Naive thymus-derived CD4-positive, alpha-beta T cell (primary cell): ENCODE results near the gene HOXD1. TPM values are rescaled to one million over a fixed set of nuclear protein-coding genes. Genes with fewer than 3 reads are reported as not detected.

ENCODE experiments used
- ATAC-seq: fragments of 150-1000 bp; cut with Tn5 transposase; 2 replicates; pipeline ENCODE4 v1.10.0; 2021; ENCODE audit warnings: mild to moderate bottlenecking, moderate library complexity
- CTCF ChIA-PET: fragments of 350-600 bp; sonication (Branson Sonifier 250); formaldehyde crosslinking; loops from one replicate; lab custom pipeline; 2021; ENCODE audit warnings: antibody characterized with exemption; lab: Charles Lee
- POLR2A ChIA-PET: fragments of 350-600 bp; sonication (Branson Sonifier 250); formaldehyde crosslinking; loops from one replicate; lab custom pipeline; 2021; ENCODE audit warnings: antibody characterized with exemption, inconsistent platforms; lab: Charles Lee
- DNase-seq, 9 donors: peaks; one replicate each; pipeline versions ENCODE4 v3.0.0 to v3.0.0-alpha.2; 2020 to 2022; ENCODE audit warnings: mixed read lengths in 1 of 9
- H3K27ac ChIP-seq: one replicate; pipeline ENCODE4 v1.7.0; 2013; ENCODE audit warnings: mild to moderate bottlenecking, low read depth, low read length, moderate library complexity
- H3K27me3 ChIP-seq, 2 donors: one replicate each; pipeline ENCODE4 v1.7.0; 2013; ENCODE audit warnings: low read length in 2 of 2, mild to moderate bottlenecking in 2 of 2, moderate library complexity in 2 of 2; ENCODE audit not compliant: control insufficient read depth in 2 of 2, insufficient read depth in 2 of 2
- H3K36me3 ChIP-seq, 3 experiments: 1 replicate in 2 of 3; 2 replicates in 1 of 3; pipeline ENCODE4 v1.7.0; 2013; ENCODE audit warnings: low read length in 3 of 3, mild to moderate bottlenecking in 3 of 3, moderate library complexity in 1 of 3; ENCODE audit not compliant: insufficient read depth in 3 of 3, control insufficient read depth in 2 of 3
- H3K4me1 ChIP-seq, 2 donors: one replicate each; pipeline ENCODE4 v1.7.0; 2013; ENCODE audit warnings: low read length in 2 of 2, mild to moderate bottlenecking in 2 of 2, moderate library complexity in 1 of 2; ENCODE audit not compliant: control insufficient read depth in 2 of 2, insufficient read depth in 2 of 2
- H3K4me3 ChIP-seq: 2 replicates; pipeline ENCODE4 v1.7.0; 2013; ENCODE audit warnings: mild to moderate bottlenecking, low read length
- H3K9me3 ChIP-seq, 3 experiments: 1 replicate in 2 of 3; 2 replicates in 1 of 3; pipeline ENCODE4 v1.7.0; 2013; ENCODE audit warnings: low read length in 3 of 3; ENCODE audit not compliant: control insufficient read depth in 2 of 3
- H3K27ac Mint-ChIP-seq, 9 donors: one replicate each; pipeline ENCODE4 v1.8.0; 2020 to 2022; ENCODE audit warnings: mixed read lengths in 9 of 9, mild to moderate bottlenecking in 8 of 9, moderate library complexity in 5 of 9, inconsistent platforms in 2 of 9
- H3K27me3 Mint-ChIP-seq, 5 donors: one replicate each; pipeline ENCODE4 v1.8.0; 2021 to 2022; ENCODE audit warnings: mixed read lengths in 5 of 5, mild to moderate bottlenecking in 1 of 5
- H3K36me3 Mint-ChIP-seq, 5 donors: one replicate each; pipeline ENCODE4 v1.8.0; 2020 to 2022; ENCODE audit warnings: mixed read lengths in 5 of 5, mild to moderate bottlenecking in 3 of 5, inconsistent platforms in 1 of 5
- H3K4me1 Mint-ChIP-seq, 7 donors: one replicate each; pipeline ENCODE4 v1.8.0; 2020 to 2022; ENCODE audit warnings: mixed read lengths in 7 of 7, mild to moderate bottlenecking in 3 of 7, inconsistent platforms in 1 of 7
- H3K4me3 Mint-ChIP-seq, 10 donors: one replicate each; pipeline ENCODE4 v1.8.0; 2020 to 2022; ENCODE audit warnings: mild to moderate bottlenecking in 10 of 10, mixed read lengths in 10 of 10, moderate library complexity in 6 of 10, inconsistent platforms in 2 of 10
- H3K9me3 Mint-ChIP-seq, 11 donors: one replicate each; pipeline ENCODE4 v1.8.0; 2020 to 2022; ENCODE audit warnings: mixed read lengths in 11 of 11, mild to moderate bottlenecking in 4 of 11, inconsistent platforms in 1 of 11, moderate library complexity in 1 of 11
- intact Hi-C, 2 donors: fragments of 100-400 bp; cut with micrococcal nuclease; formaldehyde crosslinking; loops; one replicate each; pipeline ENCODE4 v1.15.1; 2023
- polyA plus RNA-seq, 2 donors: library from polyadenylated mRNA; unstranded; fragments of 300-500 nt; fragmentation: Illumina TruSeq; gene quantifications; one replicate each; pipeline ENCODE4 v1.2.3, GENCODE V29; 2021
- total RNA-seq, 6 experiments: library from RNA in 5 of 6; stranded (reverse) in 5 of 6; gene quantifications; 1 replicate in 5 of 6; 2 replicates in 1 of 6; pipeline ENCODE4 v1.2.3 and lab custom pipeline; 2021 to 2026

Gene HOXD1
- total and polyA plus RNA-seq, 7 experiments from 2014 or later = not detected

DNA sequence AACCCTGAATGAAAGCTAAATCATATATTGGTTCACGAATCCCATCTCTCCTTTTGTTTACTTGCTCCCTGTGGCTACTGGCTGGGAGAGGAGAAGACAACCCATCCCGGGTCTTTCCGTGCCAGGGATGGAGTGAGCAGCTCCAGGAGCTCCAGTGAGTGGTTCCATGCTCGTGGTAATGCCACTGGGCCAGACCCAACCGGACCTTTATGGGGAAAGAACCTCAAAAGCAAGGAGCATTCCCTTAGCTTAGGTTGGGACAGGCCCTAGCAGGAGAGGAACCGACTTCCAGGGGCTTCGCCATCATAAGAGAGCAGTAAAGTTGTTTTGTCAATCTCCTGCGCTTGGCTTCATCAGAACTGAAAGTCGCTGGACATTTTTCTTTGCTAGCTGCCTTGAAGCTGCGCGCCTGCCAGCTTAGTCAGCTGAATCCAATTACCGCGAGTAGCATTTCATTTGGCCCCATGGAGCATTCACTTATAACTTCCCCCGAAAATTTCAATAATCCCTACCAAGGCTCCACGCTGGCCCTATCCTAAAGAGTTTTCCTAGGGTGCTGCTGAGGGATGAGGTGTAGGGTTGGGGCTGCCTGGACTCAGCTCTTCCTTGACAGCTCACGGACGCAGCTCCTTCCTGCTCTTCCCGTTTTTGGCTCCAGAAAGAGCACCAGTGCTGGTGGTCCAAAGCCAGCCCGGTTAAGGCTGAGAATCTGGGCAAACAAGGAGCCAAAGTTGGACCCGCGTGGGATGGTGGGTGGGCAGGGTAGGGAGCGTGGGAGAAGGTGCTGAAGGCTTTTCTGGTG is 26.4 kb upstream of the HOXD1 start:
- no peak for ATAC-seq
- H3K4me3 Mint-ChIP-seq = peak overlapping the region in 3 of 10 donors; percentile 7 to 28 (median 23)
- no peak overlapping the region for H3K27ac ChIP-seq
- intact Hi-C loops = loop anchor here in 1 of 2 donors (2.0 to 10.0 kb wide), 3 partner anchors 50 to 1827 kb away; partner anchors contain the start of gene SP9
- ChIA-PET POLR2A (no interaction called here), CTCF (interaction anchor here (0.8 kb wide), 1 partner anchor 16 kb away, joined by 3 read pairs; no protein-coding TSS in a partner anchor)
- H3K4me3 ChIP-seq = no peak overlapping the region
- H3K27me3 Mint-ChIP-seq = peaks cover 72 to 92% (median 90%) of the 10 kb centered on the region in 5 donors
- H3K27me3 ChIP-seq = peaks cover 10 to 54% of the 10 kb centered on the region in 2 donors
- peaks cover 0 to 25% (median 5%) of the 10 kb centered on the region in 11 donors for H3K9me3 Mint-ChIP-seq
- no peaks in the 10 kb centered on the region for H3K36me3 ChIP-seq
- H3K36me3 Mint-ChIP-seq = peaks cover 0 to 8% (median 3%) of the 10 kb centered on the region in 5 donors
- peak overlapping the region in 1 of 9 donors; percentile 65 for H3K27ac Mint-ChIP-seq
- peaks cover 0 to 6% of the 10 kb centered on the region in 2 donors for H3K4me1 ChIP-seq
- peaks cover 0 to 5% (median 0%) of the 10 kb centered on the region in 3 experiments for H3K9me3 ChIP-seq
- peaks cover 8 to 32% (median 23%) of the 10 kb centered on the region in 7 donors for H3K4me1 Mint-ChIP-seq
- no peak for DNase-seq

DNA sequence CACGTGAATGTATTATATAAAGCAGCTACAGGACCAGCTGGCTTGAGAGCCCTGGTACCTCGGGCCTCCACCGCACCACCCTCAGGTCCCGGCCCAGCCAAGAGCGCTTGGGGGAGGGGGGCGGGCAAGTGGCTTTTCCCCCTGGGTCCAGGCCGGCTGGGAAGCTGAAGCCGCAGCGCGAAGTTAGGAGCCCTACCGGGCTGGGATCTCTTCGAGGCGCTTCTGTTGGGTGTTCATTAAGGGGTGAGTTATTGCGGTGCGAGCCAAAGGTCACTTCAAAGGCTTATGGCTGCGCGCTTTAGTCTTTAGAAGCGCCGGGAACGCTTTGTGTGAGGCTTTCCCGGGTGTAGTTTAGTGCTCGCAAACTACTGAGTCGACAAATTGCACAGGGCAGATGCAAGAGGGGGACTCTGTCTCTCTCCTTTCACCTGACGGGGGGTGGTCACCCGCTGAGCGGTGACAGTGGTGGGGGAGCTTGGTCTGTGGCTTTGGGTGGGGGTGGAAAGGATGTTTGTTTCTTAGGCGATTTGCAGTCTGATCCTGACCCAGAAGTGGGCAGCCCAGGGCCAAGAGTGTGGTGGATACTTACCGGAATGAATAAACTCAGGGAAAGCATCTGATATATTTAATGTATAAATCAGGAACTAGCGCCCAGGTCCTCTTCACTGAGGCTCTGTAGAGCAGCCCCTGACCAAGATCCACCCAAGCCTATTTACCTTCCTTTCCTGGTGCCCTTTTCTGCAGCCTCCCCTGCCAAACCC is 25.4 kb upstream of the HOXD1 start:
- peaks cover 73 to 95% (median 90%) of the 10 kb centered on the region in 5 donors for H3K27me3 Mint-ChIP-seq
- H3K36me3 Mint-ChIP-seq = peaks cover 0 to 8% (median 2%) of the 10 kb centered on the region in 5 donors
- H3K4me1 ChIP-seq = peaks cover 0 to 6% of the 10 kb centered on the region in 2 donors
- peak overlapping the region in 2 of 9 donors; percentile 22 to 73 for H3K27ac Mint-ChIP-seq
- ATAC-seq = no peak
- no peak overlapping the region for H3K27ac ChIP-seq
- no peak for DNase-seq
- CTCF ChIA-PET = no interaction called here
- peaks cover 3 to 23% (median 14%) of the 10 kb centered on the region in 7 donors for H3K4me1 Mint-ChIP-seq
- peaks cover 9 to 46% of the 10 kb centered on the region in 2 donors for H3K27me3 ChIP-seq
- POLR2A ChIA-PET = no interaction called here
- H3K4me3 Mint-ChIP-seq = peak overlapping the region in 3 of 10 donors; percentile 0 to 69 (median 21)
- H3K9me3 Mint-ChIP-seq = peaks cover 0 to 33% (median 6%) of the 10 kb centered on the region in 11 donors
- H3K9me3 ChIP-seq = peaks cover 0 to 5% (median 0%) of the 10 kb centered on the region in 3 experiments
- H3K36me3 ChIP-seq = no peaks in the 10 kb centered on the region
- no peak overlapping the region for H3K4me3 ChIP-seq
- intact Hi-C loops = loop anchor here in 1 of 2 donors (2.0 to 10.0 kb wide), 3 partner anchors 51 to 1828 kb away; partner anchors contain the start of gene SP9

DNA sequence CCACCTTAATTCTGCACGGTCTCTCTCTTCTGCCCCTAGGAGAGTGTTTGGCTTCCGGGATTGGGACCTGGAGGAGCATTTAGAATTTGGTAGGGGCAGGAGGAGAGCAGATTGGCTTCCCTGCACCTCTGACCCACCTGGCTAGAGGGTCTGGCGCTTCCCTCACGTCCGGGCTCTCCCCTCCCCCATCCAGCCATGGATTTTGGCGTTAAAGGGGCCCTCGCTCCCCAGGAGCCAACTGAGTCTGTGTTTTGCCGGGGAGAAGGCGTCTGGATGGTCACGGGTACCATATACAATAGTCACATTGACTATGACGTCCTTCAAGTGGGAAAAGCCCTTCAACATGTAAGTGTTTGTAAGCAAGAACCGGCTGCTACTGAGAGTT is 24.8 kb upstream of the HOXD1 start:
- intact Hi-C loops = loop anchor here in 1 of 2 donors (2.0 to 10.0 kb wide), 3 partner anchors 51 to 1829 kb away; partner anchors contain the start of gene SP9
- Mint-ChIP-seq H3K4me3 (peak overlapping the region in 3 of 10 donors; percentile 0 to 69 (median 27)), H3K27me3 (peaks cover 71 to 93% (median 90%) of the 10 kb centered on the region in 5 donors), H3K9me3 (peaks cover 0 to 33% (median 6%) of the 10 kb centered on the region in 11 donors), H3K27ac (peak overlapping the region in 3 of 9 donors; percentile 22 to 73 (median 66)), H3K36me3 (peaks cover 0 to 8% (median 0%) of the 10 kb centered on the region in 5 donors), H3K4me1 (peaks cover 3 to 18% (median 9%) of the 10 kb centered on the region in 7 donors)
- DNase-seq = no peak
- Histone ChIP-seq H3K27ac (no peak overlapping the region), H3K36me3 (no peaks in the 10 kb centered on the region), H3K9me3 (peaks cover 0 to 5% (median 0%) of the 10 kb centered on the region in 3 experiments), H3K27me3 (peaks cover 5 to 42% of the 10 kb centered on the region in 2 donors), H3K4me1 (peaks cover 0 to 6% of the 10 kb centered on the region in 2 donors), H3K4me3 (no peak overlapping the region)
- CTCF ChIA-PET = no interaction called here
- ATAC-seq = no peak
- POLR2A ChIA-PET = no interaction called here

DNA sequence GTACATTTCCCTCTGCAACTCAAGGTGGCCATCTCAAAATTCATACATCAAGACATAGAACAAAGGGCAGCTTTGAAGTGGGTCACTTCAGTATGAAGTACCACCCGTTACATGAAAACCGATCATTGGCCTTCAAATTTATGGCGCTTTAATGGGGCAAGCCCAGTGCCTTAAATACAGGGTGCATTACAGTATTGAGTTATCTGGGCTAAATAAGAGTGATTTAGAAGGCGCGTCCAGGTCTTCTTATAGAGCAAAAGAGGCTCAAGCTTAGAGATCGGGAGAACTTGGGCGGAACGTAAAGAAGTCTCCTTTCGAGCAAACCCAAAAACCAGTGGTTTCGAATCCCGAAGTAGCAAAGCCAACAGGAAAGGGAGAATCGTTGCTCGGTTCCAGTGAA is 24.3 kb upstream of the HOXD1 start:
- POLR2A ChIA-PET = no interaction called here
- H3K4me1 ChIP-seq = peaks cover 0 to 6% of the 10 kb centered on the region in 2 donors
- no peak for ATAC-seq
- Mint-ChIP-seq H3K9me3 (peaks cover 0 to 33% (median 6%) of the 10 kb centered on the region in 11 donors), H3K4me1 (peaks cover 3 to 18% (median 9%) of the 10 kb centered on the region in 7 donors), H3K27me3 (peaks cover 71 to 96% (median 89%) of the 10 kb centered on the region in 5 donors), H3K4me3 (peak overlapping the region in 6 of 10 donors; percentile 27 to 69 (median 49)), H3K27ac (peak overlapping the region in 3 of 9 donors; percentile 25 to 73 (median 66)), H3K36me3 (peaks cover 0 to 8% (median 0%) of the 10 kb centered on the region in 5 donors)
- peaks cover 0 to 5% (median 0%) of the 10 kb centered on the region in 3 experiments for H3K9me3 ChIP-seq
- no peaks in the 10 kb centered on the region for H3K36me3 ChIP-seq
- CTCF ChIA-PET = no interaction called here
- H3K27me3 ChIP-seq = peaks cover 5 to 42% of the 10 kb centered on the region in 2 donors
- no peak overlapping the region for H3K27ac ChIP-seq
- DNase-seq = no peak
- intact Hi-C loops = loop anchor here in 1 of 2 donors (5.0 to 10.0 kb wide), 2 partner anchors 52 to 1829 kb away; partner anchors contain the start of gene SP9
- no peak overlapping the region for H3K4me3 ChIP-seq

DNA sequence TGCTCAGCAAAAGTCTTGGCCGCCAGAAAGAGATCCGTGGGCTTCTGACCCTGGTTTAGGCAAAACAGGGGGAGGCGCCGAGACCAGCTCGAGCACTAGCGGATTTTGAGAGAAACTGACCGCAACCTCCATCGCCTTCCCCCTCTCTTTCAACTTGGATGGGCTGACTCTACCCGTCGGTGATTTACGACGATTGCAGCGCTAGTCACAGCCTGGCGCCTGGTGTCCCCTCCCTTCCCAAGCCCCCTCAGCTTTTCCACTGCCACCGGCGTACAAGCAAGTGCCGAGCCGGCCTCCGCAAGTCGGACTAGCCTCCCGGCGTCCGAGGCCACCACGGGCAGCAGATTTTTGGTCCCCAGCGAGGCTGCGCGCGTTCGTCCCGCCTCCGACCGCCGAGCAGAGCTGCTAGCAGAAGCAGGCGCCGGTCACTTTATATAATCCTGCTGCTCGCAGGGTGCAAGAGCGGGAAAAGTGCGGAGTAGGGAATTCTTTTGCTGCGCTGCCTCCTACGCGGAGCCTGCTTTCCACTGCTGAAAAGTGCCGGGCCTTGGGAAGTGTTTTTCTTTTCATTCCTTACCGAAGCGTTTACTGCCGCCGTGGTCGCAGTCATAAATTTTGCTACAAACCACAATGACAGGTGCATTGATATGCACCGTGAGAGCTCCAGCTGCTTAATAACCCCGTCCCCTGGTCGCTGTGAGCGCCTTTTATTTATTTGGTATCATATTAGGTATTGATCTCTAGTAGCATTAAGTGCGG is 23.7 kb upstream of the HOXD1 start:
- Mint-ChIP-seq H3K27ac (peak overlapping the region in 2 of 9 donors; percentile 66 to 76), H3K9me3 (peaks cover 0 to 33% (median 6%) of the 10 kb centered on the region in 11 donors), H3K36me3 (peaks cover 0 to 8% (median 0%) of the 10 kb centered on the region in 5 donors), H3K27me3 (peaks cover 77 to 96% (median 89%) of the 10 kb centered on the region in 5 donors), H3K4me3 (peak overlapping the region in 6 of 10 donors; percentile 25 to 69 (median 48)), H3K4me1 (peaks cover 3 to 17% (median 9%) of the 10 kb centered on the region in 7 donors)
- no peak for DNase-seq
- no peaks in the 10 kb centered on the region for H3K36me3 ChIP-seq
- H3K4me1 ChIP-seq = peaks cover 0 to under 1% of the 10 kb centered on the region in 2 donors
- H3K27ac ChIP-seq = no peak overlapping the region
- H3K27me3 ChIP-seq = peaks cover 5 to 47% of the 10 kb centered on the region in 2 donors
- no peak overlapping the region for H3K4me3 ChIP-seq
- ChIA-PET CTCF (no interaction called here), POLR2A (no interaction called here)
- intact Hi-C loops = loop anchor here in 1 of 2 donors (5.0 to 10.0 kb wide), 2 partner anchors 52 to 1830 kb away; partner anchors contain the start of gene SP9
- no peak for ATAC-seq
- peaks cover 0 to 5% (median 0%) of the 10 kb centered on the region in 3 experiments for H3K9me3 ChIP-seq
